ENCODE measurements around the gene NHEJ1.

NHEJ1 gene

DNA sequence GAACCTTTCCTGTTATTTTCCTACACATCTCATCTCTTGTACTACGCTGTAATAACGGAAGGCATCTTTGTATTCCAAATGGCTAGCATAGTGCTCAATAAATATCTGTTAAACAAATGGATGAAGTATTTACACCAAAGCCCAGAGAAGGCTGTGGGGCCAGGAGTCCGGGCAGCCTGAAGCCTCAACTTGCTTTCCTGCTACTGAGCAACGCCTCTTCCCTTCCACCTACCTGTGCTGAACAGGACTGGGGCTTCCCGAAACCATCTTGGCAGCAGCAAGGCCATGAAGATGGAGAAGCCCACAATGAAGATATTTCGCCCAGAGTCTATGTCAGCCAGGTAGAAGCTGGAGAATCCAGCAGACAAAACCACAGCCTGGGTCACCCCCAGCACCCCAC, 2.5 kb upstream of the NHEJ1 start:
- in situ Hi-C loops (cut with MboI; ENCODE audit: low pct_unique_long_range_greater_than_20kb, low sequenced_read_pairs, unreplicated experiment): no loop called here
- no peak for DNase-seq (ENCODE audit: low spot score)
- TF ChIP-seq CTCF (IDR thresholded peaks at IDR 0.05; ENCODE audit: extremely low read depth, insufficient read depth, missing control alignments): no peak

DNA sequence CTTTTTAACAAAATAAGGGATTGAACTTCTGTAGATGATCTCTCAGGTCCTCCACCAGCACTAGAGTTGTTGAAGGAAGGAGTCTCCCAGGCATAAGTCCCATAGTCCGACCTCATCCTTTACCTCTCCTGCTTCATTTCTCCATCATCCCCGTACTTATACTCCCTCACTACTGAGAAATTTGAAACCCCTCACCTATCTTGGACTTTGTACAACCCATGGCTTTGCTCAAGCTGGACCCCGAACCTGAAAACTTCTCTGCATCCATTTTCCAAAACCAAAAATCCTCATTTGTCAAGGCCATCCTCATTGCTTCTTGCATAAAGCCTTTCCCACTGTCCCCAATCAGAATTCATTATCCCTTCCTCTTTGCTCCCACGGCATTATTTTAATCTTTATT, 482 bp upstream of the NHEJ1 start:
- no peak for TF ChIP-seq CTCF (IDR thresholded peaks at IDR 0.05; ENCODE audit: extremely low read depth, insufficient read depth, missing control alignments)
- no peak for DNase-seq (ENCODE audit: low spot score)
- in situ Hi-C loops (cut with MboI; ENCODE audit: low pct_unique_long_range_greater_than_20kb, low sequenced_read_pairs, unreplicated experiment): no loop called here

- no peak for DNase-seq (ENCODE audit: low spot score)
- in situ Hi-C loops (cut with MboI; ENCODE audit: low pct_unique_long_range_greater_than_20kb, low sequenced_read_pairs, unreplicated experiment): loop anchor here (10.0 kb wide), 1 partner anchor 115 kb away; the partner anchor contains the start of gene CFAP65
- no peak for TF ChIP-seq CTCF (IDR thresholded peaks at IDR 0.05; ENCODE audit: extremely low read depth, insufficient read depth, missing control alignments)
These were observed 837 bp downstream of the NHEJ1 start for GRCh38 chr2:219159771-219160185.

DNA sequence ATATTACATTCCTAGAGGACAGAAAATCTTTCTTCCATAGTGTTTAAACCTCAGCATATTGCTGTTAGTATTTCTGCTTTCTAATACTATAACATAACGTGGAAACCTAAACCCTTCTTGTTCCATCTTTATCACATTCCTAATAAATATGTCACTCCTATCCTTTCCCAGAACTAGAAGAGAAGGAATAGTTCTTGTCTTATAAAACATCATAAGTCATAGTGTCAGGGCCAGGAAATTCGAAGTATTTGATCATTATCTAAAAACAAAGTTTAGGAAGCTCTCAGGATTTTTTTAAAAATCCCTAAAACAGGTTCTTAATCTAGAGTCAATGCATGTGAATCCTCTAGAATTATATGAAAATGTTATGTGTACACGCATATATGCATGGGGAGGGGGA, 2.0 kb downstream of the NHEJ1 start:
- in situ Hi-C loops (cut with MboI; ENCODE audit: low pct_unique_long_range_greater_than_20kb, low sequenced_read_pairs, unreplicated experiment): loop anchor here (10.0 kb wide), 1 partner anchor 114 kb away; the partner anchor contains the start of gene CFAP65
- no peak for DNase-seq (ENCODE audit: low spot score)

GRCh38 chr2:219158025-219158424, 2.6 kb downstream of the NHEJ1 start:
- in situ Hi-C loops (cut with MboI; ENCODE audit: low pct_unique_long_range_greater_than_20kb, low sequenced_read_pairs, unreplicated experiment): loop anchor here (10.0 kb wide), 1 partner anchor 113 kb away; the partner anchor contains the start of gene CFAP65
- DNase-seq (ENCODE audit: low spot score): no peak

More for the DNA sequence above, 2.0 kb downstream of the NHEJ1 start:
- TF ChIP-seq CTCF (IDR thresholded peaks at IDR 0.05; ENCODE audit: extremely low read depth, insufficient read depth, missing control alignments): no peak

DNA sequence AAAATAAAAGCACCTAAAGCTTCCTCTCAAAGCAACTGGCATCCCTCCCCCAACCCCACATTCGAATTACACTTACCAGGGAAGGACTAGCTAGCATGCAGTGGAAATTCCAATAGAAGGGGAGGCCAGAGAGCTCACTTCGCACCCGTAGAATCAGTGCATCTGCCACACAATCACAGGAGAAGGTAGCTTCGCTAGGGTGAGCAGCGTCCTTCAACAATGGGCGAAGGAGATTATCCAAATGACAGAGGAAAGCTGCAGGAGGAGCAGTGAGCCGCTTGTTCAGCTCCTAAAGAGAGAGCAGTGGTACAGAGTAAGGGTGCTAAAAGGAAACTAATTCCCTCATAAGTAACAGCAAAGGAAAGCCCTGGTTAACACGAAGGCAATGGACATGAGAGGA, 3.2 kb downstream of the NHEJ1 start:
- no peak for TF ChIP-seq CTCF (IDR thresholded peaks at IDR 0.05; ENCODE audit: extremely low read depth, insufficient read depth, missing control alignments)
- in situ Hi-C loops (cut with MboI; ENCODE audit: low pct_unique_long_range_greater_than_20kb, low sequenced_read_pairs, unreplicated experiment): loop anchor here (10.0 kb wide), 1 partner anchor 113 kb away; the partner anchor contains the start of gene CFAP65
- no peak for DNase-seq (ENCODE audit: low spot score)

More at GRCh38 chr2:219158025-219158424, 2.6 kb downstream of the NHEJ1 start:
- TF ChIP-seq CTCF (IDR thresholded peaks at IDR 0.05; ENCODE audit: extremely low read depth, insufficient read depth, missing control alignments): no peak

Data from GM13977 (cell line).